AG09309 (cell line): ENCODE measurements around the gene IKZF1.
"Not testable (repeated sequence)": the region's sequence is repeated elsewhere in the genome, so short reads cannot be mapped to it uniquely, and the experiment has no call there.

ENCODE experiments used
- DNase-seq: peaks from one replicate; pipeline ENCODE4 v3.0.0-alpha.2; 2010; ENCODE audit warnings: low read depth
- H3K4me3 ChIP-seq: 2 replicates; pipeline ENCODE4 v1.5.1; 2011; ENCODE audit warnings: mild to moderate bottlenecking, low read depth, low read length, moderate library complexity; ENCODE audit not compliant: control insufficient read depth
- CTCF ChIP-seq: IDR thresholded peaks from 2 replicates; pipeline ENCODE4 v1.5.1; 2011; ENCODE audit warnings: mild to moderate bottlenecking, low read depth, low read length, inconsistent platforms; ENCODE audit not compliant: insufficient read depth, control insufficient read depth; ENCODE audit errors: missing control alignments

The IKZF1 gene

GRCh38 chr7:50335795-50336754, 31.6 kb downstream of the IKZF1 start:
- no peak for TF ChIP-seq CTCF

GRCh38 chr7:50336894-50337703, 32.6 kb downstream of the IKZF1 start:
- DNase-seq, result no peak
- TF ChIP-seq CTCF, result no peak
- no peak overlapping the region for H3K4me3 ChIP-seq

More at GRCh38 chr7:50335795-50336754, 31.6 kb downstream of the IKZF1 start:
- no peak for DNase-seq
- H3K4me3 ChIP-seq, result no peak overlapping the region

- DNase-seq, H3K4me3 ChIP-seq: not testable (repeated sequence)
Measured at GRCh38 chr7:50339472-50339871, 35.0 kb downstream of the IKZF1 start.

GRCh38 chr7:50339990-50340500, 35.5 kb downstream of the IKZF1 start:
- H3K4me3 ChIP-seq, result no peak overlapping the region
- DNase-seq, result no peak

GRCh38 chr7:50341724-50342123, 37.2 kb downstream of the IKZF1 start:
- TF ChIP-seq CTCF, result no peak

More at GRCh38 chr7:50339990-50340500, 35.5 kb downstream of the IKZF1 start:
- no peak for TF ChIP-seq CTCF

GRCh38 chr7:50342616-50343114, 38.1 kb downstream of the IKZF1 start:
- DNase-seq, result no peak
- no peak for TF ChIP-seq CTCF
- H3K4me3 ChIP-seq, result no peak overlapping the region

More at GRCh38 chr7:50341724-50342123, 37.2 kb downstream of the IKZF1 start:
- no peak overlapping the region for H3K4me3 ChIP-seq
- no peak for DNase-seq
